Esophagus muscularis mucosa (tissue), 3 donors: ENCODE measurements around the gene SLC25A12.

Experiments used
- POLR2AphosphoS5 ChIP-seq, 2 donors: sonication (generic); formaldehyde crosslinking; IDR thresholded peaks; one replicate each; pipeline ENCODE4 v1.6.1; 2017; ENCODE audit warnings: antibody characterized with exemption in 2 of 2
- TF ChIP-seq, protein P1 (sequence below), 3 experiments: fragments of 200-600 bp in 2 of 3; fragments of 450-650 bp in 1 of 3; sonication (generic) in 2 of 3; IDR thresholded peaks; one replicate each; pipeline ENCODE4 v1.5.1; 2017 to 2019; ENCODE audit warnings: antibody characterized with exemption in 3 of 3, mild to moderate bottlenecking in 2 of 3, moderate library complexity in 1 of 3

DNA sequence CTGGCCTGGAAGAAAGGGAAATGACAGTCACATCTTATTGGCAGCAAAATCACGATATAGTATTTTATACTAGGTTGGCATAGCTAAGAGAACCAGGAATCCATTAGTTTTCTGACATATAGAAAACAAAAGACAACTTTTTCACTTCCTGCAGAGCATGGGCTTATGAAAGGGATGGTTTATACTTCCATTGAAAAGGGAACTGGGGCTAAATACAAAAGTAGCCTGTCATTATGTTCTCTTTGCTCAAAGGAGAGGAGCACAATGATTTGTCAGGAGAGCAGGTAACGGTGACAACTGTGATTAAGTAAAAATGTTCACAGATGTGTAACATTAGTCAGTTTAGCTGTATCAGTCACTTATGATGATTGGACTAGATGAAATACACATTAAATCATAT lies 46.4 kb downstream of the SLC25A12 start:
- TF ChIP-seq, protein P1, sequence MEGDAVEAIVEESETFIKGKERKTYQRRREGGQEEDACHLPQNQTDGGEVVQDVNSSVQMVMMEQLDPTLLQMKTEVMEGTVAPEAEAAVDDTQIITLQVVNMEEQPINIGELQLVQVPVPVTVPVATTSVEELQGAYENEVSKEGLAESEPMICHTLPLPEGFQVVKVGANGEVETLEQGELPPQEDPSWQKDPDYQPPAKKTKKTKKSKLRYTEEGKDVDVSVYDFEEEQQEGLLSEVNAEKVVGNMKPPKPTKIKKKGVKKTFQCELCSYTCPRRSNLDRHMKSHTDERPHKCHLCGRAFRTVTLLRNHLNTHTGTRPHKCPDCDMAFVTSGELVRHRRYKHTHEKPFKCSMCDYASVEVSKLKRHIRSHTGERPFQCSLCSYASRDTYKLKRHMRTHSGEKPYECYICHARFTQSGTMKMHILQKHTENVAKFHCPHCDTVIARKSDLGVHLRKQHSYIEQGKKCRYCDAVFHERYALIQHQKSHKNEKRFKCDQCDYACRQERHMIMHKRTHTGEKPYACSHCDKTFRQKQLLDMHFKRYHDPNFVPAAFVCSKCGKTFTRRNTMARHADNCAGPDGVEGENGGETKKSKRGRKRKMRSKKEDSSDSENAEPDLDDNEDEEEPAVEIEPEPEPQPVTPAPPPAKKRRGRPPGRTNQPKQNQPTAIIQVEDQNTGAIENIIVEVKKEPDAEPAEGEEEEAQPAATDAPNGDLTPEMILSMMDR (IDR thresholded peaks at IDR 0.05): no peak
- no peak for TF ChIP-seq POLR2AphosphoS5 (IDR thresholded peaks at IDR 0.05)
